NB4 (cell line): Measurements from ENCODE around the gene FKBP2.

Source experiments
- POLR2A ChIP-seq: IDR thresholded peaks from 2 replicates; pipeline ENCODE4 v1.6.1; 2011; ENCODE audit warnings: mild to moderate bottlenecking; ENCODE audit not compliant: insufficient read length; ENCODE audit errors: extremely low read depth
- TF ChIP-seq, protein P1 (sequence below): IDR thresholded peaks from one replicate; pipeline ENCODE4 v1.5.1; 2012; ENCODE audit warnings: low read depth, low read length

DNA sequence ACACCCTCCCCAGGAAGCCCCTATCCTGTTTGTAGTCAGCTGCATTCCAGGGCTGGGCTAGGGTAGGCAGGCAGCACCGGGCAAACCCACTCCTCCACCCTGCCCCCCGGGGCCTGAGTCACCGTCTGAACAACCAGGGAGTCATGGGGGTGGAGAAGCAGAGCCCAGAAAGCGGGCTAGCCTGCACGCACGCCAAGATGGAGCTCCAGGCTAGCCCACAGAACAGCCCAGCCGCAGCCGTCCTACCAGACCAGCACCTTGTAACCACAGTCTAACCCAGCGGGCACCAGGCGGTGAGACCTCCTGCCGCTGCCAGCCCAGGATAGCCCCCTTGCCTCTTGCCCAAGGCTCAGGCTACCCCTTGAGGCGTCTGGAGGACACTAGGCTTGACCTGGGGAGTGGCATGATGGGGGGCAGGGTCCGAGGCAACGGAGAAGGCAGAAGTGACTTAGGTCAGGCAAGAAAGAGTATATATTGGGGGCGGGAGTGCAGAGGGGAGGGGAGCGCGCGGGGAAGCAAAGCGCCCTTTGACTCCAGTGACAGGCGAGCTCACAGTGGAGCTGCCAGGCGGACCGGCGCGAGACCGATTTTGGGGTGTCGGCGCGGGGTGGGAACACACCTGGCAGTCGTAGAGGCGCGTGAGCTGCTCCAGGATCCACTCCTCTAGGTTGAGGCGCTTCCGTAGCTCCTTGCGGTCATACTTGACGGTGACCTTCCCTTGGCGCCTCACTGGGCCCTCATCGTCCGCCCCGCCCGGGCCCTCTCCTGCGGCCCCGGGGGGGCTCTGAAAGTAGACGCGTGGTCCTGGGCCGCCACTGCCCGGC is 5.1 kb downstream of the FKBP2 start:
- TF ChIP-seq, protein P1, sequence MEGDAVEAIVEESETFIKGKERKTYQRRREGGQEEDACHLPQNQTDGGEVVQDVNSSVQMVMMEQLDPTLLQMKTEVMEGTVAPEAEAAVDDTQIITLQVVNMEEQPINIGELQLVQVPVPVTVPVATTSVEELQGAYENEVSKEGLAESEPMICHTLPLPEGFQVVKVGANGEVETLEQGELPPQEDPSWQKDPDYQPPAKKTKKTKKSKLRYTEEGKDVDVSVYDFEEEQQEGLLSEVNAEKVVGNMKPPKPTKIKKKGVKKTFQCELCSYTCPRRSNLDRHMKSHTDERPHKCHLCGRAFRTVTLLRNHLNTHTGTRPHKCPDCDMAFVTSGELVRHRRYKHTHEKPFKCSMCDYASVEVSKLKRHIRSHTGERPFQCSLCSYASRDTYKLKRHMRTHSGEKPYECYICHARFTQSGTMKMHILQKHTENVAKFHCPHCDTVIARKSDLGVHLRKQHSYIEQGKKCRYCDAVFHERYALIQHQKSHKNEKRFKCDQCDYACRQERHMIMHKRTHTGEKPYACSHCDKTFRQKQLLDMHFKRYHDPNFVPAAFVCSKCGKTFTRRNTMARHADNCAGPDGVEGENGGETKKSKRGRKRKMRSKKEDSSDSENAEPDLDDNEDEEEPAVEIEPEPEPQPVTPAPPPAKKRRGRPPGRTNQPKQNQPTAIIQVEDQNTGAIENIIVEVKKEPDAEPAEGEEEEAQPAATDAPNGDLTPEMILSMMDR: no peak
- TF ChIP-seq POLR2A: no peak
